GM18502 (cell line): ENCODE data around the gene QDPR.

ENCODE experiments used
- ATAC-seq: cut with Tn5 transposase; IDR thresholded peaks from one replicate; pipeline ENCODE4 v1.9.1; 2021; ENCODE audit warnings: mild to moderate bottlenecking; ENCODE audit not compliant: unreplicated experiment, poor library complexity

Gene QDPR

DNA sequence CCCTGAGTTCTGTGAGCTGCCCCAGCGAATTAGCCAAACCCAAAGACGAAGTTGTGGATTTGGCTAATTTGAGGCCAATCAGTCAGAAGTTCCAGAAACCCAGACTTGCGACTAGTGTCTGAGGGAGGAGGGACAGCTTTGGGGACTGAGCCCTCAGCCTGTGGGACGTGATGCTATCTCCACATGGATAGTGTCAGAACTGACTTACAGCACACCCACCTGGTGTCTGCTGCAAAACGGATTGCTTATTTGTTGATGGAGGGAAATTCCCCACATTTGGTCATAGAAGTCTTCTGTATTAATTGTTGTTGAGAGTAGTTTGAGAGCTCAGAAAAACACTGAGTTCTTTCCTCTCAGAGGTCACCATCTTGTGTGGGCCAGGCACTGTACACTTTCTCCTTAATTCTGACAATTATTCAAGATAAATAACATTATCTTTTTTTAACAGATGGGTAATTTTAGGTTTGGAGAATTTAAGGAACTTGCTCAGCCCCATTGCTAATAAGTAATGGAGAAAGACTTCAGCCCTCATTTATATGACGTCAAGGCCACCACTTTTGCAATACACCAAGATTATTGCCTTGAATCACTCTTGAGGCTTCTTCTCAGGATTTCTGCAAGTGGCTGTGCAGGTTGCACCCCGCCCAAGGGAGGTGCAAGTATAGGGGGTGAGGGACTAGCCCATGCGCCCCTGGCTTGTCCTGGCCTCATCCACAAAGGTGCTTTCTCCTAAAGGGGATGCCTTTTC, 19.8 kb upstream of the QDPR start:
- ATAC-seq: no peak

DNA sequence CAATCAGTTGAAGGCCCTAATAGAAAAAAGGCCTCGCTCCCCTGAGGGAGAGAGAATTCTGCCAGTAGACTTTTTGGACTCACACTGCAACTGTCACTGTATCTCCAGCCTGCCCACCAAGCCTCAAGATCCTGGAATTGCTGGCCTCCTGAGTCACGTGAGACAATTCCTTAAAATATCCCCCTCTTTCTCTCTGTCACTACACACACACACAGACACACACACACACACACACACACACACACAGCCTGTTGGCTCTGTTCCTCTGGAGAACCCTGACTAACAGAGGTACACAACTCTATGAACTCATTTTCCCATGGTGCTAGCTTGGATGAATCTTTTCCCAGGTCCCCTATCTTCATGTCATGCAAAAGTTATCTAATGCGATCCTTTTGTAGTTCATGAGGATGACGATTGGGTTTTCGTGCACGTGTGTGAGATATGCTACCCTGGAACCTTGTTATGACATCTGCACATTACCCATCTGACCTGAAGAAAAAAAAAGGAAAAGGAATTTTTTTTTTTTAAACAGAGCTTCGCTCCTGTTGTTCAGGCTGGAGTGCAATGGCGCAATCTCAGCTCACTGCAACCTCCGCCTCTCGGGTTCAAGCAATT, 16.8 kb upstream of the QDPR start:
- ATAC-seq: no peak

DNA sequence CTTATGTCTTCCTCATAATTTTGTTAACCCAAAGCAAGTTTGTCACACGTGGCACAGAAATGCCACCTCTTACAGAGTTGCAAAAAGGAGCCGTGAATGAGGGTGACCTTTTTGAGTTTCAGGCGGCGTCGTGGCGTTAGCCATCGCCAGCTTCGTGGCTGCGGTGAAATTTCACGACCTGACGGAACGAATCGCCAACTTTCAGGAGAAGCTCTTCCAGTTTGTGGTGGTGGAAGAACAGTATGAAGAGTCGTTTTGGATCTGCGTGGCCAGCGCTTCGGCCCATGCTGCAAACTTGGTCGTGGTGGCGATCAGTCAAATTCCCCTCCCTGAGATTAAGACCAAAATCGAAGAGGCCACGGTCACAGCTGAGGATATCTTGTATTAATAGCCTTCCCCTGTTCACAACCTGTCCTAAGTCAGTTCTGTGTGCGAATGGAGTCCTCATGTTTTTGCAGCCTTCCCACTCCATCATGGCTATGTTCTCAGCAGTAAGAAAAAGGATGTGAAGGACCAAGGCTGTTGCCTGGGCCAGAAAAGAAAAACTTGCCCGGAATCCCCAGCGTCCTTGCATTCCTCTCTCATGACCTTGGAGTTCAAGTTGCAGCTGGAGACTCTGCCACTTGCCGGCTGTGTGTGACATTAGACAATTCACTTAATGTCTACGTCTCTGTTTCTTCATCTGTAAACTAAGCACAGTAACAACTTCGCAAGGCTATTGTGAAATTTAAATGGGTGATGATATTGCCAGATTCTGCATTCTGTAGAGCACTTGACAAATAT, 15.0 kb upstream of the QDPR start:
- no peak for ATAC-seq

DNA sequence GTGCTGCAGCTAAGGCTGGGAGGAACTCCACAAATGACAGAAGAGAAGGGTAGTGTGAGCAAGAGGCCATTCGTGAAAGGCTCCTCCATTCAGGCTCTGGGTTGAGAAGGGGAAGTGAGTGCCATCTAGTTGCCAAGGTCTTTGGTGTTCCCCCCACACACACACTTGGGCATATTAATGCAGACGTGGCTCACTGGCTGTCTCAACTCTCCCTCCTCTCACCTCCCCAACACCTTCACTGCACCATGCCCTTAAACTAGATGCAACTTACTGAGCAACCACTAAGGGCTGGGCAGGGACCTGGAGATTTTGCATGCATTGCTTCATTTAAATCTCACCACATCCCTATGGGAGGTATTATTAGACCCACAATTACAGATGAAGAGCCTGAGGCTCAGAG, 11.8 kb upstream of the QDPR start:
- ATAC-seq: peak; percentile 55

DNA sequence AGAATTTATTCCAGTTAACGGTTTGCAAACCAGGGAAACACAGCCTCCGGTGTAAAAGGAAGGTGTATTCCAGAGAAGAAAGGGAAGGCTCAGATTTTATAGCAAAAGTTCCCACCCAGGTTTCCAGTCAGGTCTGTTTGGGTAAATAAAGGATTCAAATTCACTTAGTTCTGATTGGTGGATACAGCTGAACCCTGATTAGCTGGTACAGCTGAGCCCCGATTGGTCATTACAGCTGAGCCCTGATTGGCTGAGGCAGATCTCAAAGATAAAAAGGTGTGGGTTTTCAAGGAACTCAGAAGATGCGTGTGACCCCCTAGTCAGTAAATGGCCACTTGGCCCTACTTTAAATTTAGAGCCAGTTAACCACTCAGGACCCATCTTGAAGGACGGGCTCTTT, 9.7 kb upstream of the QDPR start:
- ATAC-seq: no peak

DNA sequence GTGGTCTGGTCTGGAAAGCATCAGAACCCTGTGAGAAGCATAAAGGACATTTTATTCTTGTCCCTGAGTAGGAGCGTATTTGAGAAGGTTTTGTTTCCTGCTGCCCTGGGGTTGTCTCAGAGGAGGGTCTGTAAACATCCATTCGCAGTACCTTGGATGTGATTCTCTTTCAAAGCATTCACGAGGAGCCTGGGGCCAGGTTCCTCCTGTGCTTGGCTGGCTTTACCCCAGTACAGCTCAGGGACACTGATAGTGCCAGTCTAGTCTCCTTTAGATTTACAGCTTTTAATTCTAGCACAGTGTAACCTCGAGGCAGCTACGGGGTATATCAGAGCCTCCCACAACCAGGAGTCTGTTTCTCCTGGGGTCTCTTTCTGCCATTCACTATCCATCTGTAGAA, 5.8 kb upstream of the QDPR start:
- no peak for ATAC-seq

DNA sequence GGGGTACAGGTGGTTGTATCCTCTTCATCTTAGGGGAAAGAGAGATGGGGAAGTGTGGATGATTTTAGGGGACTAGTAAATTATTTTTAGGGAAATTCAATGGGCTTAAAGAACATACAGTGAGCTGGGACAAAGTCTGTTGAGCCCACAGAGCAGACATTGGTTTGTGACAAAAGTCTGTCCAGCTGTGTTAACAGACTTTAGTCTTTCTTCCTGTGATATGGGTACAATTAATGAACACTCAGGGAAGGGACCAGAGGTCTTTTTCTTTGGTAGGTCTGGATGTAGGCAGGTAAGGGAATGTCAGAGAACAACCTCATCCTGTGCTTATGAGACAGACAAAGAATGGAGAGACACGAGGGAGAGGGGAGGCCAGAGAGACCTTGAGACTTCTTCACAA, 5.1 kb upstream of the QDPR start:
- ATAC-seq: no peak

DNA sequence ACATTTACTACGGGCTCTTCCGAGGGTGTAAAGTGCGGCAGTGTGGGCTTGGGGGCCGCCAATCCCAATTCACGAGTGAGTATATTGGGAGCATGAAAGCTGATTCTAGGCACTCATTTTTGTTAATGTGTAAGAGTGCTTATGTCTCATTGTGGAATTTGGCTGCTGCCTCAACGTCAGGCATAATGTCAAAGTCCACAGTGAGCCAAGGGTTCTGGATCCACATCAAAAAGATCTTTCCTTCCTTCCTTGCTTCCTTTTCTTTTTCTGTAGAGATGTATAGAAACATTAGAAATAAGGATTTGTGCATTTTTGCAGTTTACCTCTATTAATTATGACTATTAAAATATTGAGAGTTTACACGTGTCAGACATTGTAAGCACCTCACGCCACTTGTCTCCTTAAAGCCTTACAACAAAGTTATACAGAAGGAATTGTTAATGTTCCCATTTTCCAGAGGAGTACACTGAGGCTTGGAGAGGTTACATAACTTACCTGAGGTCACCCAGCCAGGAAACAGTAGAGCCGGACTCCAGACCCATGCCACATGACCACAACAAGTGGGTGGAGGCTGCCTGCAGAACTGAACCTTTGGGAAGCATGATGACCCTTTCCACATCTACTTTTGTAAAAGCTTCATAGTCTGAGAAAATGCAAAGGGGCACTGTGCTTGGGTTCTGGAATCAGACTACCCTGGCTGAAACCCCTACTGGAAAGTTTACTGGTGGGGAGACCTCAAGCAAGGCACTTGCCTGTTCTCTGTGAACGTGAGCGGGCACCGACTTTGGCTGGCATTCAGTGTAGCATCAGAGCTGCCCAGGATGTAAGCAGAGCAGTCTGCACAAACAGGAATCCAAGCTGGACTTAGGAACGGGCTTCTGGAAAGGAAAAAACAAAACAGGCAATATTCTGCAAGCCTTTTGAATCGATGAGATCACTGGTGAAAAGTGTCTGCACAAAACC, 3.8 kb upstream of the QDPR start:
- ATAC-seq: no peak

DNA sequence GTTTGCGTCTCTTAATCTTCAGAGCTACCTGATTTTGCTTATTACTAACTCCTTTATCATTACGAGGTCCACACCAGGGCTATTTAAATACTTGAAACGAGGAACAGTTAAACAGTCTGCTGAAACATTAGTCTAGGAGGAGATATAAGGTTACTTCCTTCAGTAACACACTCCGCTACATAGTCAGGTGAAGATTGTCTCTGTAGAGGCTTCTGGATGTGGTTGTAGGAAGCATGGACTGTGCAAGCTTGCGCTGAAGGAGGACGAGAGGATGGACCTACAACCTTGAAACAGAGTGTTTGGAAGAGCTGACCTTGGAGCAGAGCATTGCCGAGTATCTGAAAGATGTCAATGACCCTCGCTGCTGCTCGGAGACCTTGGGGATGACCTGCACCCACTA, 3.0 kb upstream of the QDPR start, which contains the start of gene CLRN2:
Gene CLRN2, plus strand, starts transcription at position 301 of the 400 bp plus-strand sequence. CDS start 102 bp downstream, outside the sequence.
- ATAC-seq: no peak

DNA sequence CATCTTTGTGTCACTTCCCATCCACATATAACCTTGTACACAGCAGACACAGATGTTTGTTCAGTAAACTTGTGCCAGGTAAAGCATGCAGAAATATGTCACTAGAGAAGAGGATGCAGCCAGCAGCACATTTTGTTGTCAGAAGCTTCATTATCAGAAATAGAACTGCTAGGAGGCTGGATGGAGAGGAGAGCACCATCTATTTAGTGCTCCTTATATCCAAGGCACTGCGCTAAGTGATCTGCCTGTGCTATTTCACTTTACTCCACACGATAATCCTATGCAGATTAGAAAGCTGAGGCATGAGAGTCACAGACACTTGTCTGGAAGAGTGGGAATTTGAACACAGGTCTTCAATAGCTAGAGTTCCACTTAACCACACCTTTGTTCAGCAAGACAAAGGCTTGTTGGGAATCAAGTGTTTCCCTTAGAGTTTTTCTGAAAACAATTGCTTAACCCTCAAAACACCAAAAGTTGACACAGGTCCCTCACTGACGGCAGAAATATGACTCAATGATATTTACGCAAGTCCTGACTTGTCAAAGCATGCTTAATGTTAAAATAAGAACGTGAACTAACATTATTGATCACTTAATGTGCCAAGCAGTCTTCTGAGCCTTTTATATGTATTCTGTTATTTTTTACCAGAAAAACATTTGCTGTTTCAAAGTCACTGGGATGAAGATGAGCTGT, 1.2 kb upstream of the QDPR start:
- no peak for ATAC-seq

DNA sequence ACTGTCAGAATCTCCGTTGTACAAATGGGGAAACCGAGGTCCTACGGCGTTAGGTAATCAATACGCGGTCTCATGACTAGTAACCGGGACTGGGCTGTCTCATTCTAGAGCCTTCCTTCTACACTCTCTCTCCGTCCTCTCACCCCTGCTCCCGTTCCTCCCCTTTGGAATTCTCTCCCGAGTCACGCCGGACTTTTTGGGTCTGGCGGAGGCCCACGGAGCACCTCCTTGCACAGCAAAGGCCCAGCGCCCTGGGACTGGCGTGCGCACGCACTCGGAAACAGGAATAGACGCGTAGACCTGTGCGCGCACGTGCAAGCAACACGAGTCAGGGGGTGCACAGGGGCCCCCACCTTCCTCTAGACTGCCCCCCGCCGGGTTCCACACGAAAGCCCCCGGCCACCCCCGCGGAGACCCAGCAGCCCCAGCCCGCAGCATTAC, 361 bp downstream of the QDPR start:
- peak; percentile 69 for ATAC-seq

DNA sequence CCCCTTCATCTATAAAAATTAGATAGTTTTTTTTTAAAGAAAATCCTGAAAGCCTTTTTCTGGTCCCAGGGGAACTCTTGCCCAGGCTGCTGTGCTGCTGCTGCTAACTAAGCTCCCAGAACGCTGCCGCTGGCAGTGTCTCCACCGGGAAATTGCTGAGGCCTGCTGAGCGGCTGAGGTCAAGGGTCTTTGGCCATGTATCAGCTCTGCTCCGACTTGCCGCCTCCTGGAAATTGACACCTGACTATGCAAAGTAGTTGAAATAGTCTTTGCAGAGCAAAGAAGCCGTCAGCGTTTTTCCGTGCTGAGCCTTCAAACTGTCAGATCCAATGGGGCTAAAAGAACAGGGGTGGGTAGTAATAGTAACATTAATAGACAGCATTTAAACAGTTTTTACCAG, 839 bp downstream of the QDPR start:
- ATAC-seq: peak; percentile 7

DNA sequence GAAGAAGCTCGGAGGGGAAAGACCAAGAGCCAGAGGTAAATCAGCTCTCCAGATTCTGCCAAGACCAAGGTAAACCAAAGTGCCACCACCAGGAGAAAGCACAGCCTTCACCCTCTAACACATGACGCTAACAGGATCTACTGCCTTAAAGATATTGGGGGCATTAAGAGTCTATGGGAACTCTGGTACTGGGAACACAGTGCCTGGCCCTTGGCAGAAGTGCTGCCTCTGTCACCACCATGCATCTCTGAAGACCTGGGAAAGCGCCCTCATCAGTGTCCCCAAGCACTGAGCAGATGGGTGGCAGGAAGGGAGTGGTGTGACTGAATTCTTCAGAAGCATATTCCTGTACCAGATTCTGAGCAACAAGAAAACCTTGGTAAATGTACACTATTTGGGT, 1.3 kb downstream of the QDPR start:
- ATAC-seq: no peak

DNA sequence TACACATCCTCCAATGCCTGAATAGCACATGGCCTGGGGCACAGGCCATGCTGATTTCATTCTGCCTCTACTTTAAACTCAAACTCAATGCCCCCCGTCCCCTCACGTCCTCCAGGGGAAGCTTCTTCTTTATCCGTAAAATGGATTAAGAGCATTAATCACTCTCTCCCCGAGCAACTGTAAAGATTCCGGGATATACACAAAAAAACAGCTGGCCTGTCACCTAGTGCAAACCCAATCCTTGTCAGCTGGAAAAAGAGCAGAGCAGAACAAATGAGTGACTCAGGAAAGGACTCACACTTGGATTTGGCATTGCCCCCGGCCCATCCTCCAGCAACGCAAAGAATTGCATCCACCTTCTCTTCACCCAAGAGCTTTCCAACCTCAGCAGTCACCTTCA, 7.8 kb downstream of the QDPR start:
- ATAC-seq: no peak

DNA sequence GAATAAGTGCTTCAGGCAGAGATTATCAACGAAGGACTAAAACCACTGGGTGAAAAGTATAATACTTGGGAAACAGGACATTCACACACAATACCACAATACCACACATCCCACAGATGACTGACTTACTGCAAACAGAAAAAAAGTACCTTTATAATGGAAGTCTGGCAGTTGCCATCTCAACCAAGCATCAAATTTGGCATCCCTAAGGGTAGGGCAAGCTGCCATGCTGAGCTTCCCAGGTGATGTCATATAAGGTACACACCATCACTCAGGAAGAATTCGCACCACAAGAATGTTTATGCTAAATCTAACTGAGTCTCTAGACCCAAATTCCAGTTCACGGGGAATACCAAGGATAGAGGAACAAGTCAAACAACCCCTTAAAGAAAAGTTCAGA, 9.1 kb downstream of the QDPR start:
- ATAC-seq: no peak

DNA sequence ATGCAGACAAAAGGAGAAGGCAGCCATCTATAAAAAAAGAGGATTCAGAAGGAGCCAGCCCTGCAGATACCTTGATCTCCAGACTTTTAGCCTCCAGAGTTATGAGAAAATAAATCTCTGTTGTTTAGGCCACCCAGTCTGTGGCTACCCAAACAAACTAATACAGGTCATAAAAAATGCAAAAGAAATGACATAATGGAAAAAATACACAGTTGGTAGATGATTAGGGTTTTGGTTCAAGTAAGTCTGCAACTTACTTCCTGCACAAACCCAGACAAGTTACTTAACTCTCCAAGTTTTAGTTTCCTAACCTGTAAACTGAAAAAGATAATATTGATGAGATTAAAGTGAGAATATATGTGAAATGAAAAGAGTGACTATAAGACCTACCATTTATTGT, 11.3 kb downstream of the QDPR start:
- no peak for ATAC-seq

DNA sequence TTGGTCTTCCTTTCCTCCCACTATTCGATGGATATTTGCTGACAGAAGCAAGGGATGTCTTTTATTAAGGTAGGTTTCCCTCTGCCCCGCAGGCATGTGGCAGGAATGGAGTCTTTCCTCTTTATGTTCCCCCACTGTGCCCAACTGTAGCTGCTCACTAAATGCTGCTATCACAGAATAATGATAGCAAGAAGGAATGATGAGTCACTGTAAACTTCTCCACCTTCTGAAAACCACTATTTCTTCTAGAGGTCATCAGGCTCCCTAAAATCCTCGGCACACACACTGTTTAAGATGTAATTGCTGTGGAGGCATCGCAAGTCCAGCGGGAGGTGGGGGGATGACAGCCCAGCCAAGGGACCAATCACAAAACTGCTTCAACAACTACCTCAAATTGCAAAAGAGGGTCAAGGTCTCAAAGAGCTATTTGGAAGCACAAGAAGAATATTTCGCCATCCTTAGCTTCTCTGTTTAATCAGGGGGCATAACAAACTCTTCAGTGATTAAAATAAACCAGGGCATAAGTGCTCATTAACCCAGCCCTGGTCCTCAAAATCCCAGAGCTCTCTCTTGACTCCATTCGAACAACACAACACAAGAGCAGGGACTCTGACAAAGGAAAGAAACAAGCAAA, 13.9 kb downstream of the QDPR start:
- ATAC-seq: no peak

DNA sequence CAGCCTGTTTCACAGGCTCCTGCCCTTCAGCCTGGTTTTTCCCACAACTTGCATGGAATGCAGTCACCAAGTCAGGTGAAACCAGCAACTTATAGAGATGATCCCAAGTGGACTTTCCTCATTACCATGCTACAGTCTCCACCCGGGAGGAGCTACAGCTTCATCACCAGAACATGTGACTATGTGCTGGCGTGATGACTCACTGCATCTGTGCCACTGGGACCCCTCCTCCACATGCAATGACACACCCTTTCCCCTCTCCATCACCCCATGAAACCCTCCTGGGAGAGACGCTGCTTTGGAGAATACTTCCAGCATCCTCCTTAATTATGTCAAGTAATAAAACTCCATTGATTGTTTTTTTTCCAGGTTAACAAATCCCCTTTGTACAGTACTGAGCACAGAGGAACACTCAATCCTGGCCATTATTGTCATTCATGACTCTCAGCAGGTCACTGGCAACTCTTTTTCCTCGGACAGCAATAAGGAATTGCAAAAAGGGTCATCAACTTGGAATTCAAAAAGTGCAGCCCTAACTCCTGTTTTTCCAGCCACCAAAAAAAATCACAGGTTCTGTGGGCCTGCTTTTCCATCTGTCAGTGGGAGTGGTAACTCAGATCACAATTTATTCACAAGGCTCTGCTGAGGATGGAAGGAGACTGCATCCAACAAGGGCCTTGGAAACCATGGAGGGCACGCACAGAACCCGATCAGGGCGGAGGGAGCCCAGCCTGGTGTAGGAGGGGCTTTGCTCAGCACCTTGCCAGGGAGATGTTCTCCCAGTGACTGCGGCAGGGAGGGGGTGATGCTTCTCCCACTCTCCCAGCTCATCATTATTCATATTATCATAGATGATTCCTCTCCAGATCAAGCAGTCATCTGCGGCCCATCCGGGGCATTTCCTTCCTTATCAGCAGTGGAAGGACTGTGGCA, 17.4 kb downstream of the QDPR start:
- no peak for ATAC-seq
